C4-2B (cell line): ENCODE data around the gene AP1G1.

Experiments
- H3K27ac ChIP-seq: fragments of 450-650 bp; 2 replicates; pipeline ENCODE4 v1.5.1; 2017
- ZFX ChIP-seq: fragments of 450-650 bp; IDR thresholded peaks from 2 replicates; pipeline ENCODE4 v1.6.1; 2017
- TF ChIP-seq, protein P1 (sequence below): fragments of 450-650 bp; conservative IDR thresholded peaks from 2 replicates; pipeline ENCODE4 v1.5.1; 2017; ENCODE audit warnings: mild to moderate bottlenecking

The AP1G1 gene

GRCh38 chr16:71737501-71737900, 71.1 kb downstream of the AP1G1 start:
- TF ChIP-seq, protein P1, sequence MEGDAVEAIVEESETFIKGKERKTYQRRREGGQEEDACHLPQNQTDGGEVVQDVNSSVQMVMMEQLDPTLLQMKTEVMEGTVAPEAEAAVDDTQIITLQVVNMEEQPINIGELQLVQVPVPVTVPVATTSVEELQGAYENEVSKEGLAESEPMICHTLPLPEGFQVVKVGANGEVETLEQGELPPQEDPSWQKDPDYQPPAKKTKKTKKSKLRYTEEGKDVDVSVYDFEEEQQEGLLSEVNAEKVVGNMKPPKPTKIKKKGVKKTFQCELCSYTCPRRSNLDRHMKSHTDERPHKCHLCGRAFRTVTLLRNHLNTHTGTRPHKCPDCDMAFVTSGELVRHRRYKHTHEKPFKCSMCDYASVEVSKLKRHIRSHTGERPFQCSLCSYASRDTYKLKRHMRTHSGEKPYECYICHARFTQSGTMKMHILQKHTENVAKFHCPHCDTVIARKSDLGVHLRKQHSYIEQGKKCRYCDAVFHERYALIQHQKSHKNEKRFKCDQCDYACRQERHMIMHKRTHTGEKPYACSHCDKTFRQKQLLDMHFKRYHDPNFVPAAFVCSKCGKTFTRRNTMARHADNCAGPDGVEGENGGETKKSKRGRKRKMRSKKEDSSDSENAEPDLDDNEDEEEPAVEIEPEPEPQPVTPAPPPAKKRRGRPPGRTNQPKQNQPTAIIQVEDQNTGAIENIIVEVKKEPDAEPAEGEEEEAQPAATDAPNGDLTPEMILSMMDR = no peak
- no peak for TF ChIP-seq ZFX
- no peak overlapping the region for H3K27ac ChIP-seq

- no peak overlapping the region for H3K27ac ChIP-seq
- TF ChIP-seq, protein P1 = no peak
- no peak for TF ChIP-seq ZFX
Measured at GRCh38 chr16:71734511-71734910, 74.1 kb downstream of the AP1G1 start.

DNA sequence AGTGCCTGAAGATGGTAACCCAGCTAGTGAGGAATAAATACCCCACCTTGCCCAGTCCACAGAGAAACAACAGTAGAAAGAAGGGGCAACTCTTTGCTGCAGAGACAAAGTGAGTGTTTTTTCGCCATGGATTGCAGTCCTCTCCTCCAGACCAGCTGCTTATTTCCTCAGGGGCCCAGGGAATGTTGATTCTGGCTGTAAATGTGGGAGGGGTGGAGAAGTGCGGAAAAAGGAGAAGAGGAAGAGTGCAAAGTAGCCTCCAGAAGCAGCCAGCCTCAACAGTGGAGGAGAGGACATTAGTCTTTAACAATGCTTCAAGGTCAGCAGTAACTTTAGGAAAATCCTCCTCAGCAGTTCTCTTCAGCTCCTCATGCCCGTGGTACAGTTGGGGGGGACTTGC, 76.0 kb downstream of the AP1G1 start:
- TF ChIP-seq, protein P1 = no peak
- TF ChIP-seq ZFX = no peak
- no peak overlapping the region for H3K27ac ChIP-seq

DNA sequence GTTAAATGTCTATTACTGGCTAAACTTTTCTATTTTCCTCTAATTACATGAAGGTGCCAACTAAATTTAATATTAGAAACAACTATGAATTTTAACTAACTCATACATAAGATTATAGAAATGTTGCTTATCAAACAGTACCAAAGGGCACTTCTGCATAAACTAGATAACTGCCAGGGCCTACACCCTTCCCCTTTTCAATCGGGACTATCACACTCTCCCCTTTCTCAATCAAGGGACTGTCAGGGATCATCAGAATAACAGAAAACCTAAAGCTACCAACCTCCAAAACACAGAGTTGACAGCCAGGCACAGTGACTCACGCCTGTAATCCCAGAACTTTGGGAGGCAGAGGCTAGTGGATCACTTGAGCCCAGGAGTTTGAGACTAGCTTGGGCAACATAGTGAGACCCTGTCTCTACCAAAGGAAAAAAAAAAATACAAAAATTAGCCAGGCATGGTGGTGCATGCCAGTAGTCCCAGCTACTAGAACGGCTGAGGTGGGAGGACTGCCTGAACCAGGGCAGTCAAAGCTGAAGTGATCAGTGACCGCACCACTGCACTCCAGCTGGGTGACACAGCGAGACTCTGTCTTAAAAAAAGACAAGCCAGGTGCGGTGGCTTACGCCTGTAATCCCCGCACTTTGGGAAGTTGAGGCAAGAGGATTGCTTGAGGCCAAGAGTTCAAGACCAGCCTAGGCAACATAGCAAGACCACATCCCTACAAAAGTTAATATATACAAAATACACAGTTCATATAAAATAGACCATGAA, 80.9 kb downstream of the AP1G1 start:
- H3K27ac ChIP-seq = no peak overlapping the region

GRCh38 chr16:71726476-71727315, 81.9 kb downstream of the AP1G1 start:
- TF ChIP-seq, protein P1 = no peak
- no peak for TF ChIP-seq ZFX
- H3K27ac ChIP-seq = no peak overlapping the region

More for the DNA sequence above, 80.9 kb downstream of the AP1G1 start:
- TF ChIP-seq, protein P1 = no peak
- TF ChIP-seq ZFX = no peak

DNA sequence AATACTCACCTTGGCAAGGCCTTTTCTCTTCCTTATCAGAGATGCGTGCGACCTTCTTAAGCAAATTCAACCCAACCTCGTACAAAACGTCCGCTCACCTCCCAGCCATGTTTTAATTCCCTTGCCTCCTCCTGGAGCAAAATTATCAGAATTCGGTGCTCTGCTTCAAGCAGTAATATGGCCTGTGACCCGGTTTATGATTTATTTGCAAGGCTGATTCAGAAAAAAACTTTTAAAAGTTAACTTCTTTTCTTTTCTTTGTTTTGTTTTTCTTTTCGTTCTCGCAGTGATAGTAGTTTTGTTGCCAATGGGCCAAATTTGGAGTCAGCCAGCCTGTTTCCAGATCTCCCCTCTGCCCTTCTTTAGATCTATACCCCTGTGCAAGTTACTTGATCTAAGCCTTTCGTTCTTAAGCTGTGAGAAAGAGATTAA, 84.3 kb downstream of the AP1G1 start, which contains the start of gene PHLPP2:
Gene PHLPP2 (minus strand): TSS at position 382 of the 432 bp plus-strand sequence. CDS start 9,906 bp downstream, outside the sequence.
- TF ChIP-seq ZFX = no peak
- TF ChIP-seq, protein P1 = no peak
- peak within 1 kb of the TSS; percentile 83 for H3K27ac ChIP-seq
